ENCODE data around the gene STRAP.

GRCh38 chr12:15861404-15861803 is 20.8 kb upstream of the STRAP start:
- TF ChIP-seq CTCF (conservative IDR thresholded peaks at IDR 0.05; ENCODE audit: low read length) (no peak), EZH2phosphoT487 (IDR thresholded peaks at IDR 0.05; ENCODE audit: borderline replicate concordance, low read depth, low read length) (no peak)

Data from OCI-LY7 (cell line).